NCI-H446 (cell line): ENCODE measurements around the gene SMTNL2.
"Not testable (repeated sequence)": the region's sequence is repeated elsewhere in the genome, so short reads cannot be mapped to it uniquely, and the experiment has no call there.

Experiments used
- DNase-seq, 2 experiments: peaks; one replicate each; lab custom pipeline; 2025; lab: John Stamatoyannopoulos, UW

SMTNL2 gene

GRCh38 chr17:4585638-4585994 is 1.3 kb downstream of the SMTNL2 start:
- DNase-seq: no peak

- no peak for DNase-seq
Observed at GRCh38 chr17:4586043-4586442, 1.7 kb downstream of the SMTNL2 start.

- DNase-seq: no peak
Observed at GRCh38 chr17:4587195-4587594, 2.9 kb downstream of the SMTNL2 start.

- DNase-seq: no peak
Observed at GRCh38 chr17:4587803-4588202, 3.5 kb downstream of the SMTNL2 start.

GRCh38 chr17:4588391-4588790 is 4.1 kb downstream of the SMTNL2 start:
- DNase-seq: no peak

GRCh38 chr17:4588898-4589625 is 4.7 kb downstream of the SMTNL2 start:
- no peak for DNase-seq

GRCh38 chr17:4590042-4590441 is 5.7 kb downstream of the SMTNL2 start:
- not testable (repeated sequence) for DNase-seq

GRCh38 chr17:4590981-4591453 is 6.7 kb downstream of the SMTNL2 start:
- DNase-seq: no peak

GRCh38 chr17:4591529-4591928 is 7.2 kb downstream of the SMTNL2 start:
- peak in 1 of 2 experiments; percentile 18 for DNase-seq

- DNase-seq: no peak
Observed at GRCh38 chr17:4592240-4593005, 8.1 kb downstream of the SMTNL2 start.

GRCh38 chr17:4593021-4593421 is 8.7 kb downstream of the SMTNL2 start:
- DNase-seq: no peak

GRCh38 chr17:4594406-4594805 is 10.1 kb downstream of the SMTNL2 start:
- DNase-seq: no peak

GRCh38 chr17:4594931-4595684 is 10.8 kb downstream of the SMTNL2 start:
- DNase-seq: no peak

- not testable (repeated sequence) for DNase-seq
Observed at GRCh38 chr17:4595685-4596342, 11.5 kb downstream of the SMTNL2 start.

- no peak for DNase-seq
Observed at GRCh38 chr17:4596636-4597380, 12.5 kb downstream of the SMTNL2 start.

- DNase-seq: no peak
Observed at GRCh38 chr17:4597975-4598374, 13.6 kb downstream of the SMTNL2 start.

- no peak for DNase-seq
Observed at GRCh38 chr17:4598776-4599504, 14.6 kb downstream of the SMTNL2 start.

GRCh38 chr17:4599505-4600281 is 15.4 kb downstream of the SMTNL2 start:
- peak in 1 of 2 experiments; percentile 45 for DNase-seq

- DNase-seq: no peak
Observed at GRCh38 chr17:4600563-4600962, 16.2 kb downstream of the SMTNL2 start.

GRCh38 chr17:4601326-4601725 is 17.0 kb downstream of the SMTNL2 start:
- no peak for DNase-seq
